Activated CD8-positive, alpha-beta memory T cell treated with anti-CD3 and anti-CD28 coated beads for 1 hour (primary cell): ENCODE measurements around the gene TMOD3.
"Not testable (repeated sequence)": the region's sequence is repeated elsewhere in the genome, so short reads cannot be mapped to it uniquely, and the experiment has no call there.

ENCODE experiments used
- DNase-seq, 2 donors: peaks; one replicate each; pipeline ENCODE4 v3.0.0-alpha.2; 2020; ENCODE audit warnings: low read depth in 1 of 2; ENCODE audit errors: extremely low read depth in 1 of 2

Gene TMOD3

GRCh38 chr15:51829376-51830275 is at the start of gene TMOD3:
Gene TMOD3, plus strand, starts transcription at chr15:51829653. Its CDS starts 33,232 bp downstream, at chr15:51862885.
- peak; percentile 75 to 87 for DNase-seq

GRCh38 chr15:51780636-51781035 is 48.8 kb upstream of the TMOD3 start:
- DNase-seq = no peak

- no peak for DNase-seq
These were observed 47.9 kb upstream of the TMOD3 start for GRCh38 chr15:51781506-51781905.

DNA sequence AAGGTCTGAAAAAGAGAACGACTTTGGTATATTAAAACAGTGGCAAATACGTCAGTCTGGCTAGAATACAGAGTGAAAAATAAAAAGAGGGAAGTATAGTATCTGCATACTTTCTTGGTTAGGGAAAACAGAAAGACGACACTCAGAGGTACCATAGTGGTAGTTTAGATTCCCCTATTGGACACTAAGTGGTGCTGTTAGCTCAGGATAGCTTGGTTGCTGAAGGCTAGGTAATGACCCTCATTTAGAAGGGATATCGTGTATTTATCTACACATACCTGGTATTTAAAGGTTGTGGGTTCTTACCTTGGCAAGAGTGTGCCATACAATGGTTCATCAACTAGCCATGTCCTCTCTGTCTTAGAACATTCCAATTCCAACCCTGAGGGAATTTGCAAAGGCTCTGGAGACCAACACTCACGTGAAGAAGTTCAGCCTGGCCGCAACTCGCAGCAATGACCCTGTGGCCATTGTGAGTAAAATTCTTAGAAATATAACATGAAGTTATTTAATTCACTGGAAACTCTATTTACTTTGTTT is 47.0 kb upstream of the TMOD3 start:
- DNase-seq = no peak

DNA sequence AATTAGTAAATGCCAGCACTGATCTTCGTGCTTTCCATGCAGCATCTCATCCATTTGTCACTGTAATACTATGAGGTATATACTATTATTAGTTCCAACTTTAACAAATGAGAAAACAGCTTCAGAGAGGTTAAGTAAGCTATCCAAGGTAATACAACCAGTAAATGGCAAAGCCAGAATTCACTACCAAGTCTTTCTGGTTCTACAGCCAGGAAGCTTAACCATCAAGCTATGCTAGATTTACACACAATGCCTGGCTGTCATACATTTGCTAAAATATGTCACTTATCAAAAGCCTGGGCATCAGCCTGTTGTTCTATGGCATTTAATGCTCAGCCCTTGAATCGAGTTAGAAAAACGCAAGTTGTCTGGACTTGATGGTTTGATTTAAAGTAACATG is 45.5 kb upstream of the TMOD3 start:
- no peak for DNase-seq

GRCh38 chr15:51787130-51787529 is 42.3 kb upstream of the TMOD3 start:
- DNase-seq = not testable (repeated sequence)

DNA sequence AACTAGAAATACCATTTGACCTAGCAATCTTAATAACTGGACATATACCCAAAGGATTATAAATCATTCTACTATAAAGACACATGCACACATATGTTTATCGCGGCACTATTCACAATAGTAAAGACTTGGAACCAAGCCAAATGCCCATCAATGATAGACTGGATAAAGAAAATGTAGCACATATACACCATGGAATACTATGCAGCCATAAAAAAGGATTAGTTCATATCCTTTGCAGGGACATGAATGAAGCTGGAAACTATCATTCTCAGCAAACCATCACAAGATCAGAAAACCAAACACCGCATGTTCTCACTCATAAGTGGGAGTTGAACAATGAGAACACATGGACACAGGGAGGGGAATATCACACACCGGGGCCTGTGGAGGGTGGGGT is 37.0 kb upstream of the TMOD3 start:
- not testable (repeated sequence) for DNase-seq

DNA sequence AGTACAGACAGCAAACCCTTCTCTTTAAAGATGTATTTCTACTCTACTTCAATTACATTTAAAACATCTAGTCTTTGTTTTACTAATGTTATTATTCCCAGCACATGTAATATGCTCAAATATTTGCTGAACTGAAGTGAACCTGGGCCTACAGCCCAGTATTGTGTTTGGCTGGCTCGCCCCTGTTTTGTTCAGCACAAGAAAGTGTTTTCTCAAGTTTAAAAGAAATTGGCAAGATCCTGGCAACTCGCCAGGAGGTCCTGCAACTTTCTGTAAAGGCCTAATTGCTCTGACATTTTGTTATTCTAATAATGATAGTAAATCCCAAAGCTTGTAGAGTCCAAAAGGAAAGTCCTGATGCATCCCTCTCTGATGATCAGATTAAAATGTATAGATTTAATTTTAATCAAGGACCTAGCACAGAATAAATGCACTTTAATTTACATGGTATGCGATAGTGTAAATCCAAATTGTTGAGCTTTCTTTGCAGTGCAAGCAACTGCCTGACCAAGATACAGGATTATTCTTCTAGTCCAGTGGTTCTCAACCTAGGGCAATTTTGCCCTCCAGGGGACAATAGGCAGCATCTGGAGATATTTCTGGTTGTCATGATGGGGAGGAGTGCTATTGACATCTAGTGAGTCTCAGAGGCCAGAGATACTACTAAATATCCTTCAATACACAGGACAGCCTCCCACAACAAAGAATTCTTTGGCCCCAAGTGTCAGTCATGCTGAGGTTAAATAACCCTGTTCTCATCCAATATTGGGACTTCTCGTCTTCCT is 35.7 kb upstream of the TMOD3 start:
- DNase-seq = no peak

DNA sequence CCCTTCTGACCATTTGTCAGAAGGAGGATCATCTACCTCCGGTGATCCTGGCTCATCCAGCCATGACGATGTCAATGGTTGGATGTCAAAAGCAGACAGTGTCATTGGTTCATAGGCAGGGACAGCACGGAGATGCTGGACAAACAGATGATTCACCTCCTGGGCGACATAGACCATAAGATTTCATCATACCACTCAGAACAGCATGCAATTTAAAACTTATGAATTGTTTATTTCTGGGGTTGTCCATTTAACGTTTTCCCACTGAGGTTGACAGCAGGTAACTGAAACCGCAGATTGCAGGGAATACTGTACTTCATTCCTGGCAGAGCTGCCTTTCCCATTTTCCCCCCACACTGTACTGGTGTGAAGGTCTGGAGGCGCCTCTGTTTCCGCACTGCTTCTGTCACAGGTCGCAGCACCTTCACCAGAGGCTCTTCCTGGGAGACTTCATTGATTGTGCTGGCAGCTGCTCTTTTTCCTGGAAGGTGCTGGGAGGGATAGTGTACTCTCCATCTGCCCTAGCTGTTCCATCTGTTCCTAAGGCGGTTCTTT is 32.5 kb upstream of the TMOD3 start:
- no peak for DNase-seq

DNA sequence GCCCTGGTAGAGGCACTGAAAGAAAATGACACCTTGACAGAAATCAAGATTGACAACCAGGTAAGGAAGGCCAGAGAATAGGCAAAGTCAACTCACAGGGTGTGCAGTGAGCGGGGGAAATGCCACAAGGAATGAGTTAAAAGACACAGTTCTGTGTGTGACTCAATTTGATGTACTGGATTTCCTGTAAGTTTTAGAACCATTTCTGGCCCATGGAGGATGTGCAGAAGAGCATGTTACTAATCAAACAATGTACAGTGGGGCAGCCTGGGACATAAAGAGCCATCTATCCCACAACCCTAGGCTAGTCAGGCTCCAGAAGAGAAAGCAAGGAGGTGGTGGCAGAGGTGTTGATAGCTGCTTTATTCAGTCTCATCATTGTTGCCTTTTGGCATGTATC is 31.2 kb upstream of the TMOD3 start:
- DNase-seq = no peak

DNA sequence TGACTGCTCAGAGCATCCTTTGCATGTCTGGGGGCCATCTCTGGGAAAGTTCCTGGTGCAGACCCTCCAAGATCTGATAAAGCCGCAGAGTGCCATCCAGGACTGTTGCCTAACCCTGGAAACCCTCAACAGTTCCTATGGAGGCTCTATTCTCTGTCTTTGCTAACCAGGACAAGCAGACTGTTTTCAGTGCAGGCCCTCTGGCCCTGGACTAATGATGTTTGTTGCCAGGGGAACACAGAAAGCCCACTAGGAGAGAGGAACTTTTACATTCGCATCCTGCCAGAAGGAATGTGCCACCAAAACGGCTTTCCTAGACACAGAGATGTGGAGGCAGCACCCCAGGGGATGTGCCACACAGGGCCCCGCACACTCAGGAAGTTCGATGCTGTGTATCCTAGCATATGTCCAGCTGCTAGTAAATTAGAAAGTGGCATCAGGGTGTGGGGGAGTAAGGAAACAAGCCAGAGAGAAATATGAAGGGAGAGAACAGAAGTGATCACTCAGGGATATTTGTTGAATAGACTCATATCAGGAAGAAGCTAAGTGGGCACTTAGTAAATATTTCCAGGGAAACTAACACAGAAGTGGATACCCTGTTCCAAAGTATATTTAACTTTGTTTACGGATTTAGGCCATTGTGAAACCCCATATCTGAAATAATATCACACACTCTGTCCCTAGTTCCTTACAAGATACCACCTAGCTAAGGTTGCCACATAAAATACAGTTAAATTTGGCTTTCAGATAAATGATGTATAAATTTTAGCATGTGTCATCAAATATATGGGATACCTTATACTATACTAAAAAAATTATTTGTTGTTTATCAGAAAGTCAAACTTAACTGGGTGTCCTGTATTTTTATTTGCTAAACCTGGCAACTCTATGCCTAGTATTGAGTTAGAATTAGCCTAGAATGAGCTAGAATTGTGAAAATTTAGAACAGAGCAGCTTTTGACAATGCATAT is 29.9 kb upstream of the TMOD3 start:
- DNase-seq = no peak

- DNase-seq = no peak
These were observed 28.0 kb upstream of the TMOD3 start for GRCh38 chr15:51801391-51801835.

- DNase-seq = no peak
These were observed 26.9 kb upstream of the TMOD3 start for GRCh38 chr15:51802593-51802992.

DNA sequence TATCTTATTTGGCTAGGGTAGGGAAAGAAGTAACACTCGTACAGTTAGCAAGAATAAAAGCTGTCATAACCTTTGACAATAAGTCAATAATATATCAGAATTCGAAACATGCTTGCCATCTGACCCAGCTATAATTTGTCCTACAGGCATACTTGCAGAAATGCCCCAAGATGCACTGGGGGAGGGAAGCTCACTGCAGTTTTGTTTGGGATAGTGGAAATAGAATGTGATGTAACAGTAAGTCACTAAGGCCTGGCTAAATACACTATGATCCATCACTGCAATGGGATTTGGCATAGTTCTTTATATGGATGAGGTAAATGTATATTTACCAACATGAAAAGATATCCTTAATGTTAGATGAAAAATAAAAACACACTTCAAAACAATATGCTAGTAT is 25.5 kb upstream of the TMOD3 start:
- no peak for DNase-seq

GRCh38 chr15:51806123-51806522 is 23.3 kb upstream of the TMOD3 start:
- DNase-seq = no peak

DNA sequence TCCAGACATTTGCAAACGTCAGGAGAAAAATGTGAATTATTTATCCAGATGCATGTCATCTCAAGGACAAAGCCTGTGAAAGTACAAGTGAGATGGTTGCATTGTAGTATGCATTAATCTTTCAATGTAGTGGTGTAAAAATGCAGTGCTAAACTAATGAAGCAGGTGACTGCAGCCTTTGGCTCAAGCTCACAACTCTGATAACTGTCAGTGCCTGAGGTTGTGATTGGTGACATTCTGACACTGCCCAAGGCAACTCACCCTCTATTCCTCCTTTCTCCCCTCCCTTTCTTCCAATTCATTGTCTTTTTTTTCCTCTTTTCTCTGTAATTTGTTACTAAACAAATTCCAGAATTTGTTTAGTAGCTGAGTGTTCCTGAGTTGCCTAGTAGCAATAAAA is 20.0 kb upstream of the TMOD3 start:
- no peak for DNase-seq

DNA sequence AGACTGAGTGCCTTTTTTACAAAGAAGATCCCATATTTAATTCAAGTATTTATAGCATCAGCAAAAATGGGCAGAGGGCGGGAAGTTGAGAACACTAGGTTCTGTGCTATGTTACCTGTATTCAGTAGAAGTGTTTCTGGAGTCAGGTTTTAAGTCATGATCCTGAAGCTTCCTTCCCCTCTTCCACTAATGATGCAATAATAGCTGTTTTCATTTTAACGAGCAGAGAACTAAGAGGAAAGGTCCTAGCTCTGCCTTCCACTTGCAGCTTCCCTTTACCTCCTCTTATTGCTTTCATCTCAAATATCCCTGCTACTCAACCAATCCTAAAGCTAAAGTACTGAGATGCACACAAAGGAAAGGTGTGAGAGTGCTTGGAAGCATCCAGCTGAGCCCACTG is 16.9 kb upstream of the TMOD3 start:
- DNase-seq = no peak

- no peak for DNase-seq
These were observed 14.8 kb upstream of the TMOD3 start for GRCh38 chr15:51814606-51815005.

GRCh38 chr15:51816611-51817010 is 12.8 kb upstream of the TMOD3 start:
- DNase-seq = no peak

GRCh38 chr15:51818150-51818549 is 11.3 kb upstream of the TMOD3 start:
- DNase-seq = no peak
